Cardiac fibroblast (primary cell): ENCODE results near the gene APOBEC3H.
A peak's percentile ranks its signal among the peaks of the same experiment; 100 is the strongest.
"Not testable (repeated sequence)": the region's sequence is repeated elsewhere in the genome, so short reads cannot be mapped to it uniquely, and the experiment has no call there.

Source experiments
- DNase-seq, 2 donors: peaks; one replicate each; pipeline versions ENCODE4 v3.0.0 to v3.0.0-alpha.2; 2010; ENCODE audit warnings: low read depth in 2 of 2
- H3K4me3 ChIP-seq, 2 donors: replicated peaks in 1 of 2; 1 replicate in 1 of 2; 2 replicates in 1 of 2; pipeline ENCODE4 v1.5.1; 2011; ENCODE audit warnings: low read depth in 2 of 2, low read length in 2 of 2, mild to moderate bottlenecking in 2 of 2, moderate library complexity in 1 of 2
- TF ChIP-seq, protein P1 (sequence below): IDR thresholded peaks from one replicate; pipeline ENCODE4 v1.5.1; 2011; ENCODE audit warnings: low read depth, mild to moderate bottlenecking, low read length, inconsistent platforms

APOBEC3H gene

DNA sequence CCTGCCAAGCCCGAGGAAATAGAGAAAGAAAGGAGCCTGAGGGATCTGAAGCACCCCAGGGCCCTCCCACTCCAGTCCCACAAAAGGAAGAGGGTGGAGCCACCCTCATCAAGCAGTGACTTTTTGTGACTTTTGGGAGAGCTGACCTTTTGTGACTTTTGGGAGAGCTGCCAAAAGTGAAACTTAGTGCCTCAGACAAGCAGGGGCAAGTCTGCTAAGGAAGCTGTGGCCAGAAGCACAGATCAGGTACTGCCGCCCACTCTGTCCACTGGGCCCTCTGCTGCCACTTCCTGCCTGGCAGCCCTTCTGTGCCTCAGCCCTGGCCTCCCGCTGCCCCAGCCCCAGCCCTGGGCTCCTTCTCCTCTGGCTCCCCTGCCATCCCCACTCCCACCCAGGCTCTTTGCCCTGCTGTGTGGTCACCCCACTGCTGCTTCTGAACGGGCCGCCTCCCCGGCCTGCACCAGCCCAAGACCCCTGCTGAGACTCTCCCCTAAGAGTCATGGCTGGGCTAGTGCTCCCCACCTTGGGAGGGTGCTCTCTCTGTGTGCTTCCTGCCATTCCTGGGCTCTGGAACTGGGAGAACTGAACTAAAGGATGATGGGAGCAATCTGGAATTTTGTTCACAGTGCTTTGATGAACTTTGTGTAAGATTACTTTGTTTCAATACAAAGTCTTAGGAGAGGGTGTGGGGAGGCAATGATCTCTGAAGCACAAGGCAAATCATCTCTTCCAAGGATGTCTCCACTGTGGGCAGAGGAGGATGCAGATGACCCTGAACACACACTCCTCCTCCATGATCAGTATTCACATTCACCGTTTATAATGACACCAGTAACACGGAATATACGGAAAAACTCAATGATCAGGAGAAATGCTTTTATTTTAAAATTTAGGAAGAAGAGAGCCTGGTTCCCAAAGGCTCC lies at the start of gene APOBEC3H:
Gene APOBEC3H (plus strand): TSS at position 147 of the 923 bp plus-strand sequence. CDS start 3,035 bp downstream, outside the sequence.
- TF ChIP-seq, protein P1, sequence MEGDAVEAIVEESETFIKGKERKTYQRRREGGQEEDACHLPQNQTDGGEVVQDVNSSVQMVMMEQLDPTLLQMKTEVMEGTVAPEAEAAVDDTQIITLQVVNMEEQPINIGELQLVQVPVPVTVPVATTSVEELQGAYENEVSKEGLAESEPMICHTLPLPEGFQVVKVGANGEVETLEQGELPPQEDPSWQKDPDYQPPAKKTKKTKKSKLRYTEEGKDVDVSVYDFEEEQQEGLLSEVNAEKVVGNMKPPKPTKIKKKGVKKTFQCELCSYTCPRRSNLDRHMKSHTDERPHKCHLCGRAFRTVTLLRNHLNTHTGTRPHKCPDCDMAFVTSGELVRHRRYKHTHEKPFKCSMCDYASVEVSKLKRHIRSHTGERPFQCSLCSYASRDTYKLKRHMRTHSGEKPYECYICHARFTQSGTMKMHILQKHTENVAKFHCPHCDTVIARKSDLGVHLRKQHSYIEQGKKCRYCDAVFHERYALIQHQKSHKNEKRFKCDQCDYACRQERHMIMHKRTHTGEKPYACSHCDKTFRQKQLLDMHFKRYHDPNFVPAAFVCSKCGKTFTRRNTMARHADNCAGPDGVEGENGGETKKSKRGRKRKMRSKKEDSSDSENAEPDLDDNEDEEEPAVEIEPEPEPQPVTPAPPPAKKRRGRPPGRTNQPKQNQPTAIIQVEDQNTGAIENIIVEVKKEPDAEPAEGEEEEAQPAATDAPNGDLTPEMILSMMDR = no peak
- DNase-seq = peak in 1 of 2 donors; percentile 9
- H3K4me3 ChIP-seq = no peak within 1 kb of the TSS

DNA sequence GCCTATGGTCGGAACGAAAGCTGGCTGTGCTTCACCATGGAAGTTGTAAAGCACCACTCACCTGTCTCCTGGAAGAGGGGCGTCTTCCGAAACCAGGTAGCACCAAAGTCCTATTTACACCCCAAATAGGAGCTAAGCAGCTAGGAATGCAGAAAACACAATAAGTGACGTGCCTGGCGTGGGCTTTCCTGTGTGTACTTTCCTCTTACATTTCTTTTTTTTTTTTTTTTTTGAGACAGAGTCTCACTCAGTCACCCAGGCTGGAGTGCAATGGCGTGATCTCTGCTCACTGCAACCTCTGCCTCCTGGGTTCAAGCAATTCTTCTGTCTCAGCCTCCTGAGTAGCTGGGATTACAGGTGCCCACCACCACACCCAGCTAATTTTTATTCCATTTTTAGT lies 47.6 kb upstream of the APOBEC3H start:
- not testable (repeated sequence) for DNase-seq, H3K4me3 ChIP-seq

DNA sequence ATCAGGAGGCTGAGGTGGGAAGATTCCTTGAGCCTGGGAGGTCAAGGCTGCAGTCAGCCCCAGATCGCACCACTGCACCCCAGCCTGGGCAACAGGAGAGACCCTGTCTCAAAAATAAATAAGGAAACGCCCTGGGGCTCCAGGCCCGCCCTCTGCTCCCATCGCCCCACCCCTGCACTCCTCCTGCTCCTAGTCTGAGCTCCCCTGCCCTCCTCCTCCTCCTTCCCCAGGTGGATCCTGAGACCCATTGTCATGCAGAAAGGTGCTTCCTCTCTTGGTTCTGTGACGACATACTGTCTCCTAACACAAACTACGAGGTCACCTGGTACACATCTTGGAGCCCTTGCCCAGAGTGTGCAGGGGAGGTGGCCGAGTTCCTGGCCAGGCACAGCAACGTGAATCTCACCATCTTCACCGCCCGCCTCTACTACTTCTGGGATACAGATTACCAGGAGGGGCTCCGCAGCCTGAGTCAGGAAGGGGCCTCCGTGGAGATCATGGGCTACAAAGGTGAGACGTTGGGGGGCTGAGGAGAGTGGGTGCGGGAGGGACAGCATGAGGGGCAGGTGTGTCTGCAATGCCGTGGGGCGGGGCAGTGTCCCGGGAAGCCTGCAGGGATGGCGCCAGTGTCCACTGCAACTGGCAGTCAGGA lies 45.1 kb upstream of the APOBEC3H start:
- not testable (repeated sequence) for H3K4me3 ChIP-seq, DNase-seq

DNA sequence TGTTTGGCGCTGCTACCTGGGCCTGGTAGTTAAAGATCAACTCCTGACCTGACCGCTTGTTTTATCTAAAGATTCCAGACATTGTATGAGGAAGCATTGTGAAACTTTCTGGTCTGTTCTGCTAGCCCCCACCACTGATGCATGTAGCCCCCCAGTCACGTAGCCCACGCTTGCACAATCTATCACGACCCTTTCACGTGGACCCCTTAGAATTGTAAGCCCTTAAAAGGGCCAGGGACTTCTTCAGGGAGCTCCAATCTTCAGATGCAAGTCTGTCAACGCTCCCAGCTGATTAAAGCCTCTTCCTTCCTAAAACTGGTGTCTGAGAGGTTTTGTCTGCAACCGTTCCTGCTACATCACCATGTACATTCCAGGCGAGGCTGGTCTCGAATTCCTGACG lies 41.4 kb upstream of the APOBEC3H start:
- TF ChIP-seq, protein P1 = no peak
- DNase-seq = no peak
- H3K4me3 ChIP-seq = no peak overlapping the region

DNA sequence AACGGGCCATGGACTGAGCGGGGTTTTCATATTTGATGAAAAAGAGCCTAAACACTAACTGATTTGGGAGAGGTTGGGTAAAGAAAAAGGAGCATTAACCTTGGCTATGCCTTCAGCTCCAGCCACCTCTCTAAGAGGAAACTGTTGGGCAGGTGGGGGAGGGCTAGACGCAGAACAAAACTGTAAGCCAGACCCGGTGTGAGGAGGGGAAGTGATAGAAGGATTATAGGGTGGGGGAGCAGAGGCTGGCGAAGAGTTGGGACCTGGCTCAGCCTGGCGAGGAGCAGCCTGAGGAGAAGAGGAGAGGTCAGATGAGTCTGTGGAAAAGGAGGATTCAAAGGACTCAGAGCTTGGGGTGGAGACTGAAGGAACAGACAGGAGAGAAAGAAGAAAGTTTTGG lies 35.8 kb upstream of the APOBEC3H start:
- not testable (repeated sequence) for H3K4me3 ChIP-seq, DNase-seq

DNA sequence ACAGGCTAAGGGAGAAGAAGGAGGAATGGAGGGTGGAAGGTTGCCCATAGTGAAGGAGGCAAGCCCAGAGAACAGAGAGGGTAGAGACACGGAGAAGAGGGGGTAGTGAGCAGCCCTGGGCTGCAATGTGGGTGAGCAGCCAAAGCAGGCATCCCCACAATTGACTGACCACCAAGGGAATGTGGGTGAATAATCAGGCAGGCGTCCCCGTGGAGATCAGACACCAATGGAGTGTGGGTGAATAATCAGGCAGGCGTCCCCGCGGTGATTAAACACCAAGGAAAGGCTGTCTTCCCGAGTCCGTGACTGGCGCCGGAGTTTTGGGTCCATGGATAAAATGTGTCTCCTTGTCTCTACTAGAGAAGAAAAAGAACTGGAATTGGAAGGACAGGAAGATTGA lies 35.1 kb upstream of the APOBEC3H start:
- not testable (repeated sequence) for H3K4me3 ChIP-seq, DNase-seq

DNA sequence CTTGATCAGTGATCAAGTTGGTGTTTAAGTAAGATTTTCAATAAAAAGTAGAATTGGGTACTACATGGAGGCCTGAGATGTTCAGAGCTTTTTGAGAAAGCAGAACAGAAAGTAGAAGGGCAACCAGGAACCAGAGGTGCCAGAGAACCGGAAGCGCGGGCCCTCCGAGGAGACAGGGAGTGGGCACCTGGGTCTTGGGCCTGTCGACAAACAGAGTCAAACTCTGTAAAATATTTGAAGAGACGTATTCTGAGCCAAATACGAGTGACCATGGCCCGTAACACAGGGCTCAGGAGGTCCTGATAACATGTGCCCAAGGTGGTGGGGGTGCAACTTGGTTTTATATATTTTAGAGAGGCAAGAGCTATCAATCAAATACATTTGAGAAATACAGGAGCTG lies 33.1 kb upstream of the APOBEC3H start:
- DNase-seq, H3K4me3 ChIP-seq: not testable (repeated sequence)

DNA sequence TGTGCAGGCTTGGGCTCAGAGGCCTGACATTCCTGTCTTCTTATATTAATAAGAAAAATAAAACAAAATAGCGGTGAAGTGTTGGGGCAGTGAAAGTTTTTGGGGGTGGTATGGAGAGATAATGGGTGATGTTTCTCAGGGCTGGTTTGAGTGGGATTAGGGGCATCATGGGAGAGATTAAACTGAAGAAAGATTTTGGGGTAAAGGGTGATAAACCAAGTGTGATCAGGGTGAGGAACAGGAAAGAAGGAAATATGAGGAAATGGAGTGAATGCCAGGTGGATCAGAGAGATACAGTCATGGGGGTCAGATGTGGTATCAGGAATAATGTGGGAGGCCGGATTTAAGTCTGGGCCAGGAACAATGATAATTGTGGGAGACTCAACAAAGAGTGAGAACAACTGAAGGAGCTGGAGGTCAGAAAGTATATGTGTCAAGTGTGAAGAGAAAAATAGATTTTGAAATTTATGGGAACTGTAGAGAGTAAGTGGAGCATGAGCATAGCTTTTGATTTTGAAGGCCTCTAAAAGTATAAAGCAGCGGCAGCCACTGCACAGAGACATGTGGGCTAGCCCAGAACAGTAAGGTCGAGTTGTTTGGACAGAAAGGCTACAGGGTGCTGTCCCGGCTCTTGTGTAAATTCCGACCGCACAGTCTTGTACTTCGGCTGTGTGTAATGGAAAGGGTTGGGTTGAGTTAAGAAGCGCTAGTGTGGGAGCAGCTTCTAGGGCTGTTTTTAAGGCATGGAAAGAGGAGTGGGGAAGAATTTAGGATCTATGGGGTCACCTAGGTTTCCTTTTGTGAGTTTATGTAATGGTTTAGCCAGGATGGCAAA lies 30.4 kb upstream of the APOBEC3H start:
- not testable (repeated sequence) for DNase-seq, H3K4me3 ChIP-seq

DNA sequence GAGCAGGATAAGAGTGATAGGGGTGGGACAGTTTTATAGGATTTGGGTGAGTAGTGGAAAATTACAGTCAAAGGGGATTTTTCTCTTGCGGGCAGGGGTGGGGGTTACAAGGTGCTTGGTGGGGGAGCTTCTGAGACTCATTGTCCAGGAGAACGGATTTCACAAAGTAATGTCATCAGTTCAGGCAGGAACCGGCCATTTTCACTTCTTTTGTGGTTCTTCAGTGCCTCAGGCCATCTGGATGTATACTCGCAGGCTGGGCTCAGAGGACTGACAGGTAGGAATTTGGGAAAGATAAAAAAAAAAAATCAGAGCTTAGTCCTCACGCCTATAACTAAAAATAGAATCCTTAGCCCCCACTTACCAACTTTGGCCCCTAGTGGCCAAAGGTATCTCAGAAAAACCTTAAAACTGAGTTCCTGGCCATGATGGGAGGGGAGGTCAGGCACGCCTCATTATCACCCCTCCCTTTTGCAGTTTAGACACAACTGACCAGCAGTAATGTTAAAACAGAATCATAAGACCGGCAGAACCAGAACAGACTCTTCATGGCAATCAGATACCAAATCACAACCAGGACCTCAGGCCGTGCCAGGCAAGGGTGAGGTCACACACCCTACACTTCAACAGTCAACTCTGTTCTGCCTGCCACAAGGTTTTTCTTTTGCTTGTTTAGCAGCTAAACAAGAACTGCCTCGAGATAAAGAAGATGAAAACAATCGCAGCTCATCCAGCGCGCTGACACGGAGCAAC lies 28.8 kb upstream of the APOBEC3H start:
- DNase-seq = no peak
- no peak overlapping the region for H3K4me3 ChIP-seq
- TF ChIP-seq, protein P1 = no peak
